Gastroesophageal sphincter (tissue), 4 donors: ENCODE results near the gene GRID1. TPM values are rescaled to one million over a fixed set of nuclear protein-coding genes. Genes with fewer than 3 reads are reported as not detected.

ENCODE experiments used
- ATAC-seq: fragments of 150-250 bp; one replicate; pipeline ENCODE4 v1.9.1; 2016; ENCODE audit warnings: mild to moderate bottlenecking, moderate library complexity
- H3K27ac ChIP-seq, 4 donors: fragments of 200-600 bp; sonication (generic) in 3 of 4; 1 replicate in 3 of 4; 2 replicates in 1 of 4; pipeline ENCODE4 v1.5.1; 2016 to 2019
- H3K27me3 ChIP-seq: fragments of 200-600 bp; sonication (generic); one replicate; pipeline ENCODE4 v1.5.1; 2019
- H3K36me3 ChIP-seq, 2 donors: fragments of 200-600 bp; sonication (generic); one replicate each; pipeline ENCODE4 v1.5.1; 2019; ENCODE audit warnings: control low read depth in 1 of 2
- H3K4me1 ChIP-seq, 3 donors: fragments of 200-600 bp; sonication (generic); 1 replicate in 2 of 3; 2 replicates in 1 of 3; pipeline ENCODE4 v1.5.1; 2016 to 2019; ENCODE audit warnings: control low read depth in 2 of 3
- H3K4me3 ChIP-seq, 2 donors: fragments of 200-600 bp; sonication (generic); one replicate each; pipeline ENCODE4 v1.5.1; 2019; ENCODE audit warnings: mild to moderate bottlenecking in 1 of 2, moderate library complexity in 1 of 2
- H3K9me3 ChIP-seq, 3 donors: fragments of 200-600 bp; sonication (generic); one replicate each; pipeline ENCODE4 v1.5.1; 2017 to 2019; ENCODE audit warnings: control low read depth in 2 of 3
- CTCF ChIP-seq, 4 experiments: fragments of 200-600 bp in 2 of 4; fragments of 450-650 bp in 2 of 4; sonication (generic) in 1 of 4; IDR thresholded peaks; one replicate each; pipeline ENCODE4 v1.5.1; 2017 to 2019; ENCODE audit warnings: antibody characterized with exemption in 4 of 4, mild to moderate bottlenecking in 2 of 4, moderate library complexity in 2 of 4
- EP300 ChIP-seq: sonication (generic); formaldehyde crosslinking; IDR thresholded peaks from one replicate; pipeline ENCODE4 v1.6.1; 2017; ENCODE audit warnings: antibody characterized with exemption, mild to moderate bottlenecking
- POLR2A ChIP-seq, 2 donors: fragments of 450-650 bp; IDR thresholded peaks; one replicate each; pipeline ENCODE4 v1.6.1; 2017; ENCODE audit warnings: antibody characterized with exemption in 2 of 2, mild to moderate bottlenecking in 2 of 2, moderate library complexity in 1 of 2
- POLR2AphosphoS5 ChIP-seq: sonication (generic); formaldehyde crosslinking; IDR thresholded peaks from one replicate; pipeline ENCODE4 v1.6.1; 2017; ENCODE audit warnings: antibody characterized with exemption
- WGBS, 2 donors: methylation state at CpG; one replicate each; pipeline ENCODE4 v1.1.5; 2018; ENCODE audit warnings: low coverage in 1 of 2; 5-methylcytosine and 5-hydroxymethylcytosine counted together
- total RNA-seq, 4 donors: library from RNA; depleted of rRNA; stranded (reverse); fragments of >200 nt; gene quantifications; one replicate each; pipeline ENCODE4 v1.1.0, GENCODE V29; 2016

GRID1 gene
- total RNA-seq, 4 donors from 2014 or later = 1.2 to 2.7 (median 1.7) TPM

- no peak for ATAC-seq
- Histone ChIP-seq H3K4me3 (no peak overlapping the region), H3K4me1 (no peaks in the 10 kb centered on the region), H3K27me3 (no peaks in the 10 kb centered on the region), H3K36me3 (no peaks in the 10 kb centered on the region), H3K27ac (no peak overlapping the region), H3K9me3 (no peaks in the 10 kb centered on the region)
- no peak for TF ChIP-seq POLR2A (IDR thresholded peaks at IDR 0.05)
- TF ChIP-seq POLR2AphosphoS5 = no peak
- TF ChIP-seq EP300 = no peak
- TF ChIP-seq CTCF (IDR thresholded peaks at IDR 0.05) = no peak
- WGBS, 2 donors = 75 to 90% methylated on average over 4 of the region's 8 CpGs
Observed at GRCh38 chr10:86160890-86161585, 205.6 kb downstream of the GRID1 start.

- no peak for ATAC-seq
- no peaks in the 10 kb centered on the region for H3K36me3 ChIP-seq
- H3K27me3 ChIP-seq = no peaks in the 10 kb centered on the region
- WGBS, 2 donors = 65 to 86% methylated on average over 3 of the region's 3 CpGs
- TF ChIP-seq POLR2A (IDR thresholded peaks at IDR 0.05) = no peak
- no peak for TF ChIP-seq EP300
- no peak for TF ChIP-seq POLR2AphosphoS5
- TF ChIP-seq CTCF (IDR thresholded peaks at IDR 0.05) = no peak
- H3K27ac ChIP-seq = no peak overlapping the region
- H3K4me3 ChIP-seq = no peak overlapping the region
- H3K4me1 ChIP-seq = no peaks in the 10 kb centered on the region
- no peaks in the 10 kb centered on the region for H3K9me3 ChIP-seq
Observed at GRCh38 chr10:86159797-86160196, 206.8 kb downstream of the GRID1 start.

GRCh38 chr10:86155054-86155921 is 211.3 kb downstream of the GRID1 start:
- no peak for TF ChIP-seq POLR2AphosphoS5
- TF ChIP-seq POLR2A (IDR thresholded peaks at IDR 0.05) = no peak
- no peak for TF ChIP-seq EP300
- no peak for TF ChIP-seq CTCF (IDR thresholded peaks at IDR 0.05)
- Histone ChIP-seq H3K27me3 (no peaks in the 10 kb centered on the region), H3K27ac (no peak overlapping the region), H3K4me3 (no peak overlapping the region), H3K36me3 (no peaks in the 10 kb centered on the region), H3K9me3 (no peaks in the 10 kb centered on the region), H3K4me1 (no peaks in the 10 kb centered on the region)
- no peak for ATAC-seq
- WGBS, 2 donors = 18 to 26% methylated on average over 6 of the region's 7 CpGs

GRCh38 chr10:86153751-86154150 is 212.8 kb downstream of the GRID1 start:
- Histone ChIP-seq H3K27me3 (no peaks in the 10 kb centered on the region), H3K36me3 (no peaks in the 10 kb centered on the region), H3K9me3 (no peaks in the 10 kb centered on the region), H3K4me1 (no peaks in the 10 kb centered on the region), H3K4me3 (no peak overlapping the region), H3K27ac (no peak overlapping the region)
- ATAC-seq = no peak
- WGBS, 2 donors = 72 to 80% methylated on average over 2 of the region's 9 CpGs
- no peak for TF ChIP-seq CTCF (IDR thresholded peaks at IDR 0.05)
- no peak for TF ChIP-seq POLR2AphosphoS5
- TF ChIP-seq EP300 = no peak
- TF ChIP-seq POLR2A (IDR thresholded peaks at IDR 0.05) = no peak
